ENCODE measurements around the gene FAXDC2. TPM values are rescaled to one million over a fixed set of nuclear protein-coding genes. Genes with fewer than 3 reads are reported as not detected.

The FAXDC2 gene
- total RNA-seq, 2 donors from 2014 or later = 22.1 to 24.6 TPM

- no peaks in the 10 kb centered on the region for H3K9me3 ChIP-seq
- H3K36me3 ChIP-seq = peaks cover 41% of the 10 kb centered on the region
- TF ChIP-seq CTCF (IDR thresholded peaks at IDR 0.05) = no peak
- peaks cover 0 to 9% of the 10 kb centered on the region in 2 donors for H3K4me1 ChIP-seq
- H3K27me3 ChIP-seq = no peaks in the 10 kb centered on the region
- no peak overlapping the region for H3K4me3 ChIP-seq
- DNase-seq (ENCODE audit: low spot score) = no peak
- no peak overlapping the region for H3K27ac ChIP-seq
Measured at GRCh38 chr5:154866841-154867240, 16.4 kb upstream of the FAXDC2 start.

DNA sequence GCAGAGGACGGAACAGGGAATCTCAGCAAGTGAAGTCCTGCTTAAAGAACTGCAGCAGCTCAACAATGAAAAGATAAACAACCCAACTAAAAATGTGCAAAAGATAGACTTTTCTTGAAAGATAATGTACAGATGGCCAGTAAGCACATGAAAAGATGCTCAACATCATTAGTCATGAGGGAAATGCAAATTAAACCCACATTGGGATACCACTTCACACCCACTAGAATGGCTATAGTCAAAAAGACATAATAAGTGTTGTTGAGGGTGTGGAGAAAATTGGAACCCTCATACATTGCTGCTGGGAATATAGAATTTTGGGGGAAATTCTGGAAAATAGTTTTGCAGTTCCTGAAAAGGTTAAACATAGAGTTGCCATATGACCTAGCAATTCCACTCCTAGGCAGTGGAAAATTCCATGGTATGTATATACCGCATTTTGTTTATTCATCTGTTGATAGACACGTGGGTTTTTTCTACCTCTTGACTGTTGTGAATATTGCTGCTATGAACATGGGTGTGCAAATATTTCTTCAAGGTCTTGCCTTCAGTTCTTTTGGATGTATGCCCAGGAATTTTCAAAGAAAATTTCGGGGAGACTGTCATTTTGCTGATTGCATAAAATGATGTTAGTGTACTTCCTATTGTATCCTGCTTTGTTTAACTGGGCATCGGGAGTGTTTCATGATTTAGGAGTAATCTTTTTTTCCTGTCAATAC, 15.2 kb upstream of the FAXDC2 start:
- Histone ChIP-seq H3K36me3 (peaks cover 30% of the 10 kb centered on the region), H3K4me1 (peaks cover 0 to 21% of the 10 kb centered on the region in 2 donors), H3K27me3 (no peaks in the 10 kb centered on the region), H3K9me3 (no peaks in the 10 kb centered on the region), H3K27ac (no peak overlapping the region), H3K4me3 (no peak overlapping the region)
- no peak for TF ChIP-seq CTCF (IDR thresholded peaks at IDR 0.05)
- DNase-seq (ENCODE audit: low spot score) = no peak

GRCh38 chr5:154863291-154864080, 13.1 kb upstream of the FAXDC2 start:
- Histone ChIP-seq H3K4me1 (peaks cover 0 to 34% of the 10 kb centered on the region in 2 donors), H3K36me3 (peaks cover 25% of the 10 kb centered on the region), H3K27me3 (no peaks in the 10 kb centered on the region), H3K9me3 (no peaks in the 10 kb centered on the region), H3K27ac (no peak overlapping the region), H3K4me3 (no peak overlapping the region)
- DNase-seq (ENCODE audit: low spot score) = no peak
- TF ChIP-seq CTCF (IDR thresholded peaks at IDR 0.05) = no peak

DNA sequence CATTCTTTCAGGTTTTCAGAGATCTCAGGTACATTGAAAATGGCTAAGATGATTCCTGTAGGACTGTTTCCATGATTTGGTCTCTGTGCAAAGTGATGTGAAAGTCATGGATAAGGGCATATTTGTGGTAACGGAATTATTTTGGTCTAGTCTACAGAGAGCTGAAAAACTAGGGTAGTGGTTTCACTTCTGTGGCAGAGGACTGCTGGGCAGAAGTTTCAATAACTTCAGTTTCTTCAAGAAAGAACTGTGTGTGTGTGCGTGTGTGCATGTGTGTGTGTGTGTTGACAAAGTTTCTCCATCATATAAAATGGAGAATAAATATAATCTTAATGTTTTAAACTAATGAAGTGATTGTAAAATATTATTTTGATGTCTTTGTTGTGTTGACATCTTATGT, 12.4 kb upstream of the FAXDC2 start:
- no peak overlapping the region for H3K4me3 ChIP-seq
- no peak overlapping the region for H3K27ac ChIP-seq
- H3K4me1 ChIP-seq = peaks cover 0 to 34% of the 10 kb centered on the region in 2 donors
- TF ChIP-seq CTCF (IDR thresholded peaks at IDR 0.05) = no peak
- peaks cover 25% of the 10 kb centered on the region for H3K36me3 ChIP-seq
- H3K27me3 ChIP-seq = no peaks in the 10 kb centered on the region
- H3K9me3 ChIP-seq = no peaks in the 10 kb centered on the region
- no peak for DNase-seq (ENCODE audit: low spot score)

DNA sequence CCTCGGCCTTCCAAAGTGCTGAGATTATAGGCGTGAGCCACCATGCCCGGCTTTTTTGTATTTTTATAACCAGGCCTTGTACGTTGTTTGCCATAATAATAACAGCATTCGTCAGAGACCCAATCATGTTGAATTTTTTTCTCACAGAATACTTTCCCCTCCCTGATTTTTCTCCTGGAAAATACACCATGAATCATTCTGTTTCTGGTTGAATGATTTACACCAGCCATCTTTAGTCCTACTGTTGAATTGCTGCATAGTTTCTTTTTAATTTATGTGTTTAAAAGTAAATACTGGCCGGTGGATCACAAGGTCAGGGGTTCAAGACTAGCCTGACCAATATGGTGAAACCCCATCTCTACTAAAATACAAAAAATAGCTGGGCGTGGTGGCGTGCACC, 11.5 kb upstream of the FAXDC2 start:
- TF ChIP-seq CTCF (IDR thresholded peaks at IDR 0.05) = no peak
- no peak for DNase-seq (ENCODE audit: low spot score)
- Histone ChIP-seq H3K9me3 (no peaks in the 10 kb centered on the region), H3K4me1 (peaks cover 0 to 36% of the 10 kb centered on the region in 2 donors), H3K36me3 (peaks cover 25% of the 10 kb centered on the region), H3K4me3 (no peak overlapping the region), H3K27me3 (no peaks in the 10 kb centered on the region), H3K27ac (no peak overlapping the region)

Measured in right atrium auricular region (tissue), 2 donors.